ENCODE measurements around the gene C12orf42.

The C12orf42 gene

GRCh38 chr12:103257763-103258162 is 238.0 kb downstream of the C12orf42 start:
- TF ChIP-seq CTCF (IDR thresholded peaks at IDR 0.05; ENCODE audit: low read depth, low read length), result no peak
- H3K4me3 ChIP-seq (ENCODE audit: low read depth, low read length), result no peak overlapping the region
- DNase-seq, result no peak
- H3K9me3 ChIP-seq (ENCODE audit: severe bottlenecking), result no peaks in the 10 kb centered on the region
- H3K27ac ChIP-seq, result no peak overlapping the region
- H3K27me3 ChIP-seq (ENCODE audit: insufficient read depth, low read depth, severe bottlenecking), result no peaks in the 10 kb centered on the region
- H3K36me3 ChIP-seq, result no peaks in the 10 kb centered on the region

Measured in WERI-Rb-1 (cell line).